Fibroblast of lung (primary cell): ENCODE data around the gene ADAM15. TPM values are rescaled to one million over a fixed set of nuclear protein-coding genes. Genes with fewer than 3 reads are reported as not detected.

Source experiments
- DNase-seq, 2 donors: peaks; one replicate each; pipeline versions ENCODE4 v3.0.0 to v3.0.0-alpha.2; 2010; ENCODE audit warnings: low read depth in 2 of 2
- H2AFZ ChIP-seq: 2 replicates; pipeline ENCODE4 v1.5.1; 2012; ENCODE audit warnings: low read length, control low read depth, inconsistent platforms
- H3K27ac ChIP-seq: 2 replicates; pipeline ENCODE4 v1.5.1; 2011; ENCODE audit warnings: low read length, control low read depth; ENCODE audit not compliant: insufficient read depth
- H3K27me3 ChIP-seq: 2 replicates; pipeline ENCODE4 v1.5.1; 2011; ENCODE audit warnings: mild to moderate bottlenecking, low read length; ENCODE audit not compliant: control insufficient read depth, insufficient read depth
- H3K36me3 ChIP-seq: 2 replicates; pipeline ENCODE4 v1.5.1; 2011; ENCODE audit warnings: low read length; ENCODE audit not compliant: control insufficient read depth, insufficient read depth
- H3K4me1 ChIP-seq: 2 replicates; pipeline ENCODE4 v1.5.1; 2011; ENCODE audit warnings: low read length; ENCODE audit not compliant: control insufficient read depth, insufficient read depth; ENCODE audit errors: extremely low read depth
- H3K4me2 ChIP-seq: 2 replicates; pipeline ENCODE4 v1.5.1; 2011; ENCODE audit warnings: low read length, control low read depth; ENCODE audit not compliant: insufficient read depth; ENCODE audit errors: extremely low read depth
- H3K4me3 ChIP-seq, 4 experiments: fragments of 200-600 bp in 1 of 4; sonication (generic) in 1 of 4; replicated peaks in 1 of 4; 2 replicates each; pipeline ENCODE4 v1.5.1; 2011 to 2016; ENCODE audit warnings: low read length in 4 of 4, low read depth in 3 of 4, mild to moderate bottlenecking in 3 of 4, control low read depth in 2 of 4, inconsistent platforms in 1 of 4, mixed read lengths in 1 of 4; ENCODE audit not compliant: insufficient read depth in 1 of 4; ENCODE audit errors: control extremely low read depth in 1 of 4
- H3K79me2 ChIP-seq: 2 replicates; pipeline ENCODE4 v1.5.1; 2012; ENCODE audit warnings: mild to moderate bottlenecking, low read length, inconsistent platforms; ENCODE audit not compliant: control insufficient read depth, insufficient read depth
- H3K9ac ChIP-seq: 2 replicates; pipeline ENCODE4 v1.5.1; 2011; ENCODE audit warnings: mild to moderate bottlenecking, low read length, control low read depth; ENCODE audit not compliant: insufficient read depth
- H3K9me3 ChIP-seq: 2 replicates; pipeline ENCODE4 v1.5.1; 2012; ENCODE audit warnings: low read depth, low read length; ENCODE audit not compliant: control insufficient read depth, insufficient read depth
- H4K20me1 ChIP-seq: 2 replicates; pipeline ENCODE4 v1.5.1; 2011; ENCODE audit warnings: low read length; ENCODE audit not compliant: control insufficient read depth, insufficient read depth; ENCODE audit errors: extremely low read depth
- EZH2 ChIP-seq: IDR thresholded peaks from 2 replicates; pipeline ENCODE4 v1.5.1; 2012; ENCODE audit warnings: low read length, control low read depth, mild to moderate bottlenecking; ENCODE audit errors: missing control alignments
- polyA plus RNA-seq, 2 donors: library from polyadenylated mRNA; depleted of rRNA in 1 of 2; stranded (reverse) in 1 of 2; unstranded in 1 of 2; fragments of >200 nt; gene quantifications; 2 replicates each; pipeline ENCODE4 v1.2.1, GENCODE V29; 2011 to 2012; ENCODE audit warnings: missing spikeins in 1 of 2
- total RNA-seq: library from RNA; depleted of rRNA; stranded (reverse); fragments of >200 nt; gene quantifications from 2 replicates; pipeline ENCODE4 v1.2.1, GENCODE V29; 2014
- TF ChIP-seq, protein P1 (sequence below), 2 donors: IDR thresholded peaks in 1 of 2; conservative IDR thresholded peaks in 1 of 2; 1 replicate in 1 of 2; 2 replicates in 1 of 2; pipeline ENCODE4 v1.5.1; 2011 to 2012; ENCODE audit warnings: low read length in 2 of 2, control low read depth in 1 of 2, inconsistent platforms in 1 of 2, low read depth in 1 of 2, mild to moderate bottlenecking in 1 of 2

Gene ADAM15
- total and polyA plus RNA-seq, 2 donors (not counting 1 experiment from before 2014, with no cell fraction given) = 19.5 to 58.5 TPM

DNA sequence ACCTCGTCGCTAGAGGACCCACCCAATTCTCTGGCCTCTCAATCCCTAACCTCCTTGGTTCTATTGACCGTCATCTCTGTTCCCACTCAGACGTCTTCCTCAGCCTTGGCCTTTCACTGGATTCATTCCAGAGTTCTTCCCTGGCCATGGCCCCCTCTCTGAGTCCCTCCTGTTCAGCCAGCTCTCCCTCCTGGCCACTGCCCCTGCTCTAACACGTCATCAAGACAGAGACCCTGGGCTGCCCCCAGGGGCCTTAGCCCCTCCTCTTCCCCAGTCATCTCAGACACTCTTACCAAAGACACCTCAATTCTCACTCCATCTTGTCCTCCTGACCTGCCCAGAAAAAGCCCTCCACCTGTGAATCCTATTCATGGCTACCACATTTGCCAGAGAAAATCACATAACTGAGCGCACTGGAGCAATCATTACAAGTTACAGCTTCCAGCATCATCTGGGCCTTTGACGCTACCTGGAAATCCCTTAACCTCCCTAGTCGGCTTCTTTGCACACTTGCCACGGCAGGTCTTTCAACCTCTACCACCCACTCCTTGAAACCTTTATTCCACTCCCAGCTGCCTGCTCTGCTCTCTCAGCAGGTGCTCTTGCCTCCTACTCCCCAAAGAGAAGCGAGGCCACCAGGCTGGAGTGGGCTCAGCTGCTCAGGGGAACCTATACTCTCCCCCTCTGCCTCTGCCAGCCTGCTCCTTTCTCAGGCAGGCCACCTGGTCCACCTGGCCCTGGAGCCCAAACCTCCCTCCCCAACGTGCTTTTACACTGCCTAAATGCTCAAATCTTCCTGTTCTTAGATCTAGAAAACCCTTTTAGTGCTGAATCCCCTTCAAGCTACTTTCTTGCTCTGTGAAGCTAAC, 31.5 kb upstream of the ADAM15 start:
- Histone ChIP-seq H2AFZ (no peak overlapping the region), H3K79me2 (no peaks in the 10 kb centered on the region), H3K4me3 (no peak overlapping the region), H3K27me3 (no peaks in the 10 kb centered on the region), H3K27ac (no peak overlapping the region), H3K9me3 (no peaks in the 10 kb centered on the region), H3K36me3 (peaks cover 7% of the 10 kb centered on the region), H3K4me2 (no peak overlapping the region), H4K20me1 (no peaks in the 10 kb centered on the region), H3K4me1 (peaks cover 14% of the 10 kb centered on the region), H3K9ac (no peak overlapping the region)
- DNase-seq = no peak
- no peak for TF ChIP-seq EZH2
- TF ChIP-seq, protein P1, sequence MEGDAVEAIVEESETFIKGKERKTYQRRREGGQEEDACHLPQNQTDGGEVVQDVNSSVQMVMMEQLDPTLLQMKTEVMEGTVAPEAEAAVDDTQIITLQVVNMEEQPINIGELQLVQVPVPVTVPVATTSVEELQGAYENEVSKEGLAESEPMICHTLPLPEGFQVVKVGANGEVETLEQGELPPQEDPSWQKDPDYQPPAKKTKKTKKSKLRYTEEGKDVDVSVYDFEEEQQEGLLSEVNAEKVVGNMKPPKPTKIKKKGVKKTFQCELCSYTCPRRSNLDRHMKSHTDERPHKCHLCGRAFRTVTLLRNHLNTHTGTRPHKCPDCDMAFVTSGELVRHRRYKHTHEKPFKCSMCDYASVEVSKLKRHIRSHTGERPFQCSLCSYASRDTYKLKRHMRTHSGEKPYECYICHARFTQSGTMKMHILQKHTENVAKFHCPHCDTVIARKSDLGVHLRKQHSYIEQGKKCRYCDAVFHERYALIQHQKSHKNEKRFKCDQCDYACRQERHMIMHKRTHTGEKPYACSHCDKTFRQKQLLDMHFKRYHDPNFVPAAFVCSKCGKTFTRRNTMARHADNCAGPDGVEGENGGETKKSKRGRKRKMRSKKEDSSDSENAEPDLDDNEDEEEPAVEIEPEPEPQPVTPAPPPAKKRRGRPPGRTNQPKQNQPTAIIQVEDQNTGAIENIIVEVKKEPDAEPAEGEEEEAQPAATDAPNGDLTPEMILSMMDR (conservative IDR thresholded peaks at IDR 0.05 in 1 of 2, IDR thresholded peaks at IDR 0.05 in 1 of 2; ENCODE audit: low read depth in 1 of 2, low read length in 2 of 2) = no peak

DNA sequence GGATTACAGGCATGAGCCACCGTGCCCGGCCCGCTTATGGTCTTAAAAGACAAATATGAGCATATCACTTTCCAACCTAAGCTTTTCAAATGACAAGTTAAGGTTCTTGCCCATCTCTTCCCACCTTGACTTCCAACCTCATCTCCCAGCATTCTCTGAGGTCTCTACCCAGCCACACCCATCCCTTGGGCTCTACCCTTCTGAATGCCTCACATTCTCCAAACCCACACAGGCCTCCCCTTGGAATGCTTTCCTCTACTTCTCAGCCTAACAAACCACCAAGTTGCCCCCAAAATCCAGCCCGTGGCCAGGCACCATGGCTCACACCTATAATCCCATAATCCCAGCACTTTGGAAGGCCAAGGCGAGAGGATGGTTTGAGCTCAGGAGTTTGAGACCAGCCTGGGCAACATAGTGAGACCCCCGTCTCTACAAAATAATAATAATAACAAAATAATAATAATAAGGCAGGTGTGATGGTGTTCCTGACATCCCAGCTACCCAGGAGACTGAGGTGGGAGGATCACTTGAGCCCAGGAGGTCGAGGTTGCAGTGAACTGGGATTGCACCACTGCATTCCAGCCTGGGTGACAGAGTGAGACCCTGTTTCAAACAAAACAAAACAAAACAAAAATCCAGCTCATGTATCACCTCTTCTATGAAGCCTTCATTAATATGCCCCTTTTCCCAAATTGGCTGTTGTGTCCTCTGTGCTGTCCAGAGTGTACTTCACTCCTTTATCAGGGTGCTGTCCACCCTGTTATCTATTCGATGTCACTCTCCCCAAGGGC, 28.8 kb upstream of the ADAM15 start:
- H3K4me1 ChIP-seq = peaks cover 14% of the 10 kb centered on the region
- H3K9ac ChIP-seq = no peak overlapping the region
- no peaks in the 10 kb centered on the region for H3K36me3 ChIP-seq
- H3K4me3 ChIP-seq = no peak overlapping the region
- no peaks in the 10 kb centered on the region for H3K27me3 ChIP-seq
- H3K4me2 ChIP-seq = no peak overlapping the region
- H3K79me2 ChIP-seq = no peaks in the 10 kb centered on the region
- DNase-seq = peak in 1 of 2 donors; percentile 16
- no peaks in the 10 kb centered on the region for H4K20me1 ChIP-seq
- no peak overlapping the region for H3K27ac ChIP-seq
- TF ChIP-seq, protein P1 (conservative IDR thresholded peaks at IDR 0.05 in 1 of 2, IDR thresholded peaks at IDR 0.05 in 1 of 2; ENCODE audit: low read depth in 1 of 2, low read length in 2 of 2) = no peak
- no peak for TF ChIP-seq EZH2
- no peak overlapping the region for H2AFZ ChIP-seq
- no peaks in the 10 kb centered on the region for H3K9me3 ChIP-seq

DNA sequence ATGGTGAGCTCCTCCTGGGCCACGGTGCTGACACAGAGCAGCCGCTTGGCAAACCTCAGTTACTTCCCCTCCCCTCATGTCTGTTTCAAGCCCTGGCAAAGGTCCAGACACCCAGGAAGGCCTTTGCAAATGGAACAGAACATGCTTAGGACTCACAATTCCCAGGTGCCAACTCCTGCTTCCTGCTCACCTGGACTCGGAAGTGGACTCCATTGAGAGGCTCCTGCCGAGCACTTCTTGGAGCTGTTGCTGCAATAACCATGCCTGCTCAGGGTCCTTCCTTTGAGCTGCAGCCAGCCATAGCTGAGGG, 28.2 kb upstream of the ADAM15 start:
- H3K4me2 ChIP-seq = no peak overlapping the region
- no peaks in the 10 kb centered on the region for H3K79me2 ChIP-seq
- no peak overlapping the region for H2AFZ ChIP-seq
- DNase-seq = no peak
- H3K27me3 ChIP-seq = no peaks in the 10 kb centered on the region
- no peaks in the 10 kb centered on the region for H3K9me3 ChIP-seq
- H3K4me3 ChIP-seq = no peak overlapping the region
- H3K36me3 ChIP-seq = no peaks in the 10 kb centered on the region
- peaks cover 10% of the 10 kb centered on the region for H3K4me1 ChIP-seq
- H3K9ac ChIP-seq = no peak overlapping the region
- no peaks in the 10 kb centered on the region for H4K20me1 ChIP-seq
- no peak overlapping the region for H3K27ac ChIP-seq
- no peak for TF ChIP-seq EZH2
- TF ChIP-seq, protein P1 (conservative IDR thresholded peaks at IDR 0.05 in 1 of 2, IDR thresholded peaks at IDR 0.05 in 1 of 2; ENCODE audit: low read depth in 1 of 2, low read length in 2 of 2) = no peak
